Calu3 (cell line): Measurements from ENCODE around the gene GPS1. TPM values are rescaled to one million over a fixed set of nuclear protein-coding genes. Genes with fewer than 3 reads are reported as not detected.

ENCODE experiments used
- BruUV-seq: library from RNA; stranded (reverse); fragments of 400-500 nt; replicated peaks from 2 replicates; lab custom pipeline; 2021; lab: Mats Ljungman, UMichigan
- CTCF ChIA-PET: fragments of 300-600 bp; sonication (Branson Sonifier 250); formaldehyde crosslinking; loops from one replicate; lab custom pipeline; 2022; ENCODE audit warnings: antibody characterized with exemption; lab: Charles Lee
- DNase-seq: peaks from one replicate; pipeline ENCODE4 v3.0.0; 2022
- H3K27ac Mint-ChIP-seq: one replicate; pipeline ENCODE4 v1.8.0; 2022; ENCODE audit warnings: mixed read lengths; ENCODE audit not compliant: unreplicated experiment
- H3K27me3 Mint-ChIP-seq: one replicate; pipeline ENCODE4 v1.8.0; 2022; ENCODE audit warnings: mixed read lengths; ENCODE audit not compliant: unreplicated experiment
- H3K36me3 Mint-ChIP-seq: one replicate; pipeline ENCODE4 v1.8.0; 2022; ENCODE audit warnings: mild to moderate bottlenecking, moderate library complexity, mixed read lengths; ENCODE audit not compliant: insufficient read depth, unreplicated experiment
- H3K4me1 Mint-ChIP-seq: one replicate; pipeline ENCODE4 v1.8.0; 2022; ENCODE audit warnings: mild to moderate bottlenecking, low read depth, mixed read lengths; ENCODE audit not compliant: unreplicated experiment
- H3K4me3 Mint-ChIP-seq: one replicate; pipeline ENCODE4 v1.8.0; 2022; ENCODE audit warnings: mild to moderate bottlenecking, low read depth, moderate library complexity, mixed read lengths; ENCODE audit not compliant: unreplicated experiment
- H3K9me3 Mint-ChIP-seq: one replicate; pipeline ENCODE4 v1.8.0; 2022; ENCODE audit warnings: low read depth, mixed read lengths; ENCODE audit not compliant: unreplicated experiment
- CTCF ChIP-seq: fragments of 200-600 bp; IDR thresholded peaks from one replicate; pipeline ENCODE4 v1.8.0; 2022; ENCODE audit warnings: antibody characterized with exemption; ENCODE audit not compliant: unreplicated experiment
- intact Hi-C: fragments of 100-400 bp; cut with micrococcal nuclease; formaldehyde crosslinking; loops from one replicate; pipeline ENCODE4 v1.10.0; 2022; ENCODE audit not compliant: unreplicated experiment
- total RNA-seq: library from RNA; stranded (reverse); gene quantifications from 2 replicates; pipeline ENCODE4 v1.2.3, GENCODE V29; 2022

GPS1 gene
- total RNA-seq, 1 experiment from 2014 or later: 114 TPM

- BruUV-seq: no TSS peak
- peak overlapping the region; percentile 65 for H3K4me3 Mint-ChIP-seq
- no peak for DNase-seq
- CTCF ChIA-PET: interaction anchor here (1.2 kb wide), 1 partner anchor 49 kb away, joined by 8 read pairs; no protein-coding TSS in a partner anchor
- no peak for TF ChIP-seq CTCF
- H3K27me3 Mint-ChIP-seq: no peaks in the 10 kb centered on the region
- H3K4me1 Mint-ChIP-seq: peaks cover 34% of the 10 kb centered on the region
- H3K27ac Mint-ChIP-seq: peak overlapping the region; percentile 81
- peaks cover 69% of the 10 kb centered on the region for H3K36me3 Mint-ChIP-seq
- intact Hi-C loops: loop anchor here (5.0 kb wide), 1 partner anchor 47 kb away; no protein-coding TSS in a partner anchor
- H3K9me3 Mint-ChIP-seq: no peaks in the 10 kb centered on the region
Observed at GRCh38 chr17:82105417-82105881, 53.8 kb downstream of the GPS1 start.

- peak; percentile 89 for DNase-seq
- H3K4me3 Mint-ChIP-seq: peak overlapping the region; percentile 65
- H3K4me1 Mint-ChIP-seq: peaks cover 38% of the 10 kb centered on the region
- no peaks in the 10 kb centered on the region for H3K27me3 Mint-ChIP-seq
- TF ChIP-seq CTCF: peak; percentile 25
- CTCF ChIA-PET: interaction anchor here (0.5 to 1.2 kb wide), 3 partner anchors 18 to 48 kb away, joined by 3 to 8 read pairs (median 3); no protein-coding TSS in a partner anchor
- no TSS peak for BruUV-seq
- no peaks in the 10 kb centered on the region for H3K9me3 Mint-ChIP-seq
- H3K27ac Mint-ChIP-seq: peak overlapping the region; percentile 81
- intact Hi-C loops: loop anchor here (5.0 kb wide), 1 partner anchor 46 kb away; no protein-coding TSS in a partner anchor
- peaks cover 63% of the 10 kb centered on the region for H3K36me3 Mint-ChIP-seq
Observed at GRCh38 chr17:82105882-82106687, 54.4 kb downstream of the GPS1 start.

- Mint-ChIP-seq H3K36me3 (peaks cover 57% of the 10 kb centered on the region), H3K27ac (peak overlapping the region; percentile 81), H3K4me1 (peaks cover 38% of the 10 kb centered on the region), H3K4me3 (peak overlapping the region; percentile 65), H3K9me3 (no peaks in the 10 kb centered on the region), H3K27me3 (no peaks in the 10 kb centered on the region)
- no peak for TF ChIP-seq CTCF
- no peak for DNase-seq
- CTCF ChIA-PET: interaction anchor here (0.7 to 1.2 kb wide), 2 partner anchors 17 to 47 kb away, joined by 3 to 8 read pairs; no protein-coding TSS in a partner anchor
- intact Hi-C loops: loop anchor here (5.0 kb wide), 1 partner anchor 46 kb away; no protein-coding TSS in a partner anchor
- BruUV-seq: no TSS peak
Observed at GRCh38 chr17:82106688-82107305, 55.1 kb downstream of the GPS1 start.

Other genes starting within 250 kb of the GPS1 start
- gene GCGR, start 247.7 kb upstream of the GPS1 start, total RNA-seq: 0.78 TPM in 1 of 2 replicates, not detected in the other
- 37.3 and 38.5 TPM in 2 replicates for gene MCRIP1, start 218.6 kb upstream of the GPS1 start, total RNA-seq
- gene PPP1R27, start 216.8 kb upstream of the GPS1 start, total RNA-seq: not detected in 2 replicates
- gene P4HB, start 191.4 kb upstream of the GPS1 start, total RNA-seq: 750 and 777 TPM in 2 replicates
- gene ARHGDIA, start 180.6 kb upstream of the GPS1 start, total RNA-seq: 273 and 288 TPM in 2 replicates
- gene ALYREF, start 160.3 kb upstream of the GPS1 start, total RNA-seq: 118 and 122 TPM in 2 replicates
- gene ANAPC11, start 160.2 kb upstream of the GPS1 start, total RNA-seq: 110 and 113 TPM in 2 replicates
- gene NPB, start 149.7 kb upstream of the GPS1 start, total RNA-seq: 0.27 and 0.47 TPM in 2 replicates
- 58.4 and 60.9 TPM in 2 replicates for gene PCYT2, start 140.5 kb upstream of the GPS1 start, total RNA-seq
- 50.3 and 56.0 TPM in 2 replicates for gene SIRT7, start 133.7 kb upstream of the GPS1 start, total RNA-seq
- gene MAFG, start 124.2 kb upstream of the GPS1 start, total RNA-seq: 36.1 and 37.9 TPM in 2 replicates
- gene PYCR1, start 114.6 kb upstream of the GPS1 start, total RNA-seq: 102 and 105 TPM in 2 replicates
- not detected in 2 replicates for gene MYADML2, start 104.7 kb upstream of the GPS1 start, total RNA-seq
- gene NOTUM, start 90.7 kb upstream of the GPS1 start, total RNA-seq: not detected in 2 replicates
- gene ASPSCR1, start 74.3 kb upstream of the GPS1 start, total RNA-seq: 37.7 and 43.5 TPM in 2 replicates
- 84.4 and 86.9 TPM in 2 replicates for gene CENPX, start 29.0 kb upstream of the GPS1 start, total RNA-seq
- 31.2 and 32.6 TPM in 2 replicates for gene LRRC45, start 28.6 kb upstream of the GPS1 start, total RNA-seq
- 8.0 and 9.3 TPM in 2 replicates for gene RAC3, start 20.2 kb upstream of the GPS1 start, total RNA-seq
- gene DCXR, start 14.2 kb upstream of the GPS1 start, total RNA-seq: 87.8 and 95.3 TPM in 2 replicates
- gene RFNG, start 87 bp upstream of the GPS1 start, total RNA-seq: 26.4 and 33.5 TPM in 2 replicates
- gene DUS1L, start 13.9 kb downstream of the GPS1 start, total RNA-seq: 132 and 146 TPM in 2 replicates
- 346 and 372 TPM in 2 replicates for gene FASN, start 46.3 kb downstream of the GPS1 start, total RNA-seq
- 69.9 and 76.8 TPM in 2 replicates for gene CCDC57, start 160.9 kb downstream of the GPS1 start, total RNA-seq
- gene SLC16A3, start 177.1 kb downstream of the GPS1 start, total RNA-seq: 44.7 and 47.2 TPM in 2 replicates
- gene CSNK1D, start 221.8 kb downstream of the GPS1 start, total RNA-seq: 157 and 160 TPM in 2 replicates